NOMO-1 (cell line): ENCODE data around the gene ILF3.

Experiments
- DNase-seq, 2 experiments: peaks; one replicate each; lab custom pipeline; 2025; ENCODE audit not compliant: unreplicated experiment in 2 of 2; lab: John Stamatoyannopoulos, UW

The ILF3 gene

GRCh38 chr19:10694706-10695307, 40.7 kb downstream of the ILF3 start:
- no peak for DNase-seq

GRCh38 chr19:10695401-10696398, 41.6 kb downstream of the ILF3 start:
- DNase-seq, result peak; percentile 91 to 92

- DNase-seq, result peak; percentile 26 to 67
These were observed 45.6 kb downstream of the ILF3 start for GRCh38 chr19:10699650-10700335.

GRCh38 chr19:10701955-10702525, 47.9 kb downstream of the ILF3 start:
- no peak for DNase-seq

- no peak for DNase-seq
These were observed 52.8 kb downstream of the ILF3 start for GRCh38 chr19:10706990-10707389.

GRCh38 chr19:10707440-10707839, 53.3 kb downstream of the ILF3 start:
- no peak for DNase-seq

GRCh38 chr19:10708291-10708690, 54.1 kb downstream of the ILF3 start:
- DNase-seq, result no peak

GRCh38 chr19:10712045-10712444, 57.9 kb downstream of the ILF3 start:
- no peak for DNase-seq

GRCh38 chr19:10712754-10713153, 58.6 kb downstream of the ILF3 start:
- no peak for DNase-seq

GRCh38 chr19:10713317-10713716, 59.2 kb downstream of the ILF3 start:
- no peak for DNase-seq

- no peak for DNase-seq
These were observed 62.9 kb downstream of the ILF3 start for GRCh38 chr19:10717054-10717355.

- peak; percentile 100 for DNase-seq
These were observed 63.4 kb downstream of the ILF3 start, which contains the start of gene DNM2 for GRCh38 chr19:10717356-10718204. Gene DNM2, plus strand, starts transcription at chr19:10718079. Its CDS starts 164 bp downstream, at chr19:10718243.

GRCh38 chr19:10718205-10719196, 64.4 kb downstream of the ILF3 start:
- DNase-seq, result peak in 1 of 2 experiments; percentile 28

- DNase-seq, result peak; percentile 37 to 58
These were observed 65.4 kb downstream of the ILF3 start for GRCh38 chr19:10719466-10719961.

GRCh38 chr19:10720607-10721125, 66.5 kb downstream of the ILF3 start:
- DNase-seq, result no peak

GRCh38 chr19:10723591-10723990, 69.4 kb downstream of the ILF3 start:
- no peak for DNase-seq

- no peak for DNase-seq
These were observed 70.5 kb downstream of the ILF3 start for GRCh38 chr19:10724573-10725071.

GRCh38 chr19:10725415-10725814, 71.3 kb downstream of the ILF3 start:
- DNase-seq, result no peak
